Measurements from ENCODE around the gene AMZ1.
"Not testable (repeated sequence)": the region's sequence is repeated elsewhere in the genome, so short reads cannot be mapped to it uniquely, and the experiment has no call there.

Gene AMZ1

GRCh38 chr7:2724453-2725177, 36.6 kb downstream of the AMZ1 start:
- Mint-ChIP-seq H3K4me1 (peaks cover 4% of the 10 kb centered on the region), H3K9me3 (no peaks in the 10 kb centered on the region), H3K27ac (no peak overlapping the region), H3K36me3 (peaks cover 6% of the 10 kb centered on the region), H3K27me3 (no peaks in the 10 kb centered on the region), H3K4me3 (no peak overlapping the region)
- ATAC-seq (ENCODE audit: low read depth) (no peak), DNase-seq (ENCODE audit: low spot score in 2 of 2) (no peak)

- ATAC-seq (ENCODE audit: low read depth) (no peak), DNase-seq (ENCODE audit: low spot score in 2 of 2) (no peak)
- Mint-ChIP-seq H3K4me1 (peaks cover 6% of the 10 kb centered on the region), H3K9me3 (no peaks in the 10 kb centered on the region), H3K4me3 (no peak overlapping the region), H3K36me3 (peaks cover 10% of the 10 kb centered on the region), H3K27ac (no peak overlapping the region), H3K27me3 (no peaks in the 10 kb centered on the region)
Measured at GRCh38 chr7:2725178-2726105, 37.4 kb downstream of the AMZ1 start.

GRCh38 chr7:2726316-2727018, 38.5 kb downstream of the AMZ1 start:
- peaks cover 2% of the 10 kb centered on the region for H3K4me1 Mint-ChIP-seq
- ATAC-seq (ENCODE audit: low read depth): no peak
- H3K36me3 Mint-ChIP-seq: peaks cover 13% of the 10 kb centered on the region
- no peak overlapping the region for H3K4me3 Mint-ChIP-seq
- no peak for DNase-seq (ENCODE audit: low spot score in 2 of 2)
- no peaks in the 10 kb centered on the region for H3K27me3 Mint-ChIP-seq
- no peaks in the 10 kb centered on the region for H3K9me3 Mint-ChIP-seq
- no peak overlapping the region for H3K27ac Mint-ChIP-seq

GRCh38 chr7:2727206-2727605, 39.2 kb downstream of the AMZ1 start:
- H3K4me3 Mint-ChIP-seq; H3K9me3 Mint-ChIP-seq; H3K27me3 Mint-ChIP-seq; H3K27ac Mint-ChIP-seq; ATAC-seq (ENCODE audit: low read depth); DNase-seq (ENCODE audit: low spot score in 2 of 2); H3K4me1 Mint-ChIP-seq: not testable (repeated sequence)
- H3K36me3 Mint-ChIP-seq: peaks cover 17% of the 10 kb centered on the region

- Mint-ChIP-seq H3K27me3 (no peaks in the 10 kb centered on the region), H3K27ac (no peak overlapping the region), H3K4me3 (no peak overlapping the region), H3K9me3 (no peaks in the 10 kb centered on the region), H3K4me1 (peaks cover 10% of the 10 kb centered on the region), H3K36me3 (peaks cover 27% of the 10 kb centered on the region)
- DNase-seq (ENCODE audit: low spot score in 2 of 2) (no peak), ATAC-seq (ENCODE audit: low read depth) (no peak)
Measured at GRCh38 chr7:2728316-2729030, 40.5 kb downstream of the AMZ1 start.

GRCh38 chr7:2729031-2729892, 41.3 kb downstream of the AMZ1 start:
- Mint-ChIP-seq H3K4me1 (peaks cover 11% of the 10 kb centered on the region), H3K4me3 (no peak overlapping the region), H3K36me3 (peaks cover 31% of the 10 kb centered on the region), H3K27me3 (no peaks in the 10 kb centered on the region), H3K27ac (peak overlapping the region; percentile 24), H3K9me3 (no peaks in the 10 kb centered on the region)
- DNase-seq (ENCODE audit: low spot score in 2 of 2): no peak
- ATAC-seq (ENCODE audit: low read depth): no peak

- H3K27ac Mint-ChIP-seq: peak overlapping the region; percentile 24
- no peak for DNase-seq (ENCODE audit: low spot score in 2 of 2)
- H3K4me1 Mint-ChIP-seq: peaks cover 16% of the 10 kb centered on the region
- no peaks in the 10 kb centered on the region for H3K27me3 Mint-ChIP-seq
- no peaks in the 10 kb centered on the region for H3K9me3 Mint-ChIP-seq
- peaks cover 31% of the 10 kb centered on the region for H3K36me3 Mint-ChIP-seq
- ATAC-seq (ENCODE audit: low read depth): no peak
- no peak overlapping the region for H3K4me3 Mint-ChIP-seq
Measured at GRCh38 chr7:2729893-2730716, 42.1 kb downstream of the AMZ1 start.

GRCh38 chr7:2730846-2731770, 43.1 kb downstream of the AMZ1 start:
- Mint-ChIP-seq H3K4me1 (peaks cover 23% of the 10 kb centered on the region), H3K9me3 (no peaks in the 10 kb centered on the region), H3K27me3 (no peaks in the 10 kb centered on the region), H3K27ac (peak overlapping the region; percentile 41), H3K36me3 (peaks cover 31% of the 10 kb centered on the region), H3K4me3 (no peak overlapping the region)
- DNase-seq (ENCODE audit: low spot score in 2 of 2) (no peak), ATAC-seq (ENCODE audit: low read depth) (no peak)

GRCh38 chr7:2732388-2732787, 44.4 kb downstream of the AMZ1 start:
- H3K27me3 Mint-ChIP-seq: no peaks in the 10 kb centered on the region
- DNase-seq (ENCODE audit: low spot score in 2 of 2) (no peak), ATAC-seq (ENCODE audit: low read depth) (no peak)
- H3K9me3 Mint-ChIP-seq: no peaks in the 10 kb centered on the region
- H3K36me3 Mint-ChIP-seq: peaks cover 32% of the 10 kb centered on the region
- peaks cover 26% of the 10 kb centered on the region for H3K4me1 Mint-ChIP-seq
- H3K27ac Mint-ChIP-seq: peak overlapping the region; percentile 67
- no peak overlapping the region for H3K4me3 Mint-ChIP-seq

GRCh38 chr7:2732959-2733584, 45.1 kb downstream of the AMZ1 start:
- no peak overlapping the region for H3K4me3 Mint-ChIP-seq
- H3K27ac Mint-ChIP-seq: peak overlapping the region; percentile 67
- H3K27me3 Mint-ChIP-seq: no peaks in the 10 kb centered on the region
- H3K9me3 Mint-ChIP-seq: no peaks in the 10 kb centered on the region
- DNase-seq (ENCODE audit: low spot score in 2 of 2) (no peak), ATAC-seq (ENCODE audit: low read depth) (no peak)
- peaks cover 32% of the 10 kb centered on the region for H3K36me3 Mint-ChIP-seq
- H3K4me1 Mint-ChIP-seq: peaks cover 26% of the 10 kb centered on the region

- DNase-seq (ENCODE audit: low spot score in 2 of 2): no peak
- Mint-ChIP-seq H3K27ac (peak overlapping the region; percentile 15), H3K4me1 (peaks cover 26% of the 10 kb centered on the region), H3K9me3 (no peaks in the 10 kb centered on the region), H3K4me3 (no peak overlapping the region), H3K36me3 (peaks cover 30% of the 10 kb centered on the region), H3K27me3 (no peaks in the 10 kb centered on the region)
- ATAC-seq (ENCODE audit: low read depth): no peak
Measured at GRCh38 chr7:2734084-2734686, 46.2 kb downstream of the AMZ1 start.

Measured in memory B cell (primary cell).